ENCODE measurements around the gene ITPR2. TPM values are rescaled to one million over a fixed set of nuclear protein-coding genes. Genes with fewer than 3 reads are reported as not detected.
"Not testable (repeated sequence)": the region's sequence is repeated elsewhere in the genome, so short reads cannot be mapped to it uniquely, and the experiment has no call there.

ITPR2 gene
- total and polyA plus RNA-seq, 2 of the 8 experiments (the other 6 are each of a cell fraction or from before 2014, with no cell fraction given): 4.1 to 48.3 TPM

GRCh38 chr12:26606911-26607310 lies 226.1 kb downstream of the ITPR2 start (continued):
- TF ChIP-seq CTCF (IDR thresholded peaks at IDR 0.05; ENCODE audit: control extremely low read depth in 1 of 3, insufficient read depth in 1 of 3, low read depth in 1 of 3, low read length in 3 of 3): no peak
- TF ChIP-seq RFX5 (IDR thresholded peaks at IDR 0.05; ENCODE audit: borderline replicate concordance, low read depth, low read length): no peak

- H2AFZ ChIP-seq (ENCODE audit: low read length); H2BK120ac ChIP-seq (replicated peaks; ENCODE audit: low read depth, low read length); H3K79me2 ChIP-seq (ENCODE audit: control insufficient read depth in 1 of 2, insufficient read depth in 2 of 2, low read length in 2 of 2); H3K9ac ChIP-seq (replicated peaks in 1 of 4; ENCODE audit: extremely low read depth in 1 of 4, low read depth in 3 of 4, low read length in 3 of 4); H4K20me1 ChIP-seq (replicated peaks in 1 of 2; ENCODE audit: control insufficient read depth in 1 of 2, insufficient read depth in 2 of 2, low read length in 2 of 2); H4K8ac ChIP-seq (ENCODE audit: extremely low read depth, insufficient read depth, low read length); H4K91ac ChIP-seq (replicated peaks; ENCODE audit: insufficient read length, low read length); H3K4me1 ChIP-seq (replicated peaks in 1 of 4; ENCODE audit: control insufficient read depth in 3 of 4, insufficient read depth in 4 of 4, low read length in 3 of 4); H2BK5ac ChIP-seq (ENCODE audit: low read depth, low read length); H3K56ac ChIP-seq (replicated peaks; ENCODE audit: insufficient read length, low read depth, low read length); H2BK12ac ChIP-seq (ENCODE audit: low read depth, low read length); H3K79me1 ChIP-seq (ENCODE audit: low read depth, low read length); H3K27ac ChIP-seq (ENCODE audit: low read depth, low read length); H3K36me3 ChIP-seq (ENCODE audit: control insufficient read depth in 2 of 4, insufficient read depth in 4 of 4, low read length in 3 of 4); H2BK15ac ChIP-seq (ENCODE audit: low read length); H2AK5ac ChIP-seq (ENCODE audit: low read depth, low read length); H3K23me2 ChIP-seq (ENCODE audit: low read depth, low read length); H3K27me3 ChIP-seq (replicated peaks in 1 of 4; ENCODE audit: control insufficient read depth in 3 of 4, extremely low read depth in 1 of 4, insufficient read depth in 3 of 4, low read length in 3 of 4); FAIRE-seq; H3K23ac ChIP-seq (ENCODE audit: insufficient read length); H3K4me2 ChIP-seq (ENCODE audit: insufficient read depth in 1 of 2, low read depth in 2 of 2, low read length in 2 of 2); H3K14ac ChIP-seq (ENCODE audit: insufficient read length); H3K18ac ChIP-seq (ENCODE audit: extremely low read depth, low read length); H4K5ac ChIP-seq (ENCODE audit: insufficient read length, low read depth, low read length); DNase-seq (ENCODE audit: low read depth in 1 of 2, low spot score in 2 of 2); H3K9me3 ChIP-seq (ENCODE audit: insufficient read depth in 2 of 2, low read depth in 1 of 2, low read length in 1 of 2); H3K4me3 ChIP-seq (ENCODE audit: extremely low read depth in 1 of 4, insufficient read depth in 2 of 4, low read depth in 3 of 4, low read length in 4 of 4); H2BK20ac ChIP-seq (ENCODE audit: low read length); POLR2A ChIA-PET (ENCODE audit: partially characterized antibody); H3K4ac ChIP-seq (replicated peaks; ENCODE audit: insufficient read length, low read depth, low read length): not testable (repeated sequence)
- 93% methylated on average over 7 of the region's 7 CpGs; no CpG with 5 or more reads in 1 of the 2 experiments for WGBS, 2 experiments (ENCODE audit: extremely low coverage in 1 of 2, insufficient coverage in 1 of 2, insufficient read length in 1 of 2, insufficient replicate concordance in 2 of 2, low coverage in 1 of 2, low lambda C conversion rate in 2 of 2, missing lambda C conversion rate in 1 of 2)
- CTCF ChIA-PET (ENCODE audit: partially characterized antibody): interaction anchor here (0.6 to 4.3 kb wide), 2 partner anchors 10 to 49 kb away, joined by 3 to 31 read pairs; no protein-coding TSS in a partner anchor
Observed at GRCh38 chr12:26604813-26605212, 228.2 kb downstream of the ITPR2 start.
